ENCODE data around the gene IPMK. TPM values are rescaled to one million over a fixed set of nuclear protein-coding genes. Genes with fewer than 3 reads are reported as not detected.

The IPMK gene
- total RNA-seq, 1 experiment from 2014 or later = 7.2 TPM

- H2BK20ac ChIP-seq (ENCODE audit: low read depth, low read length, poor library complexity, severe bottlenecking) = no peak overlapping the region
- H3K23ac ChIP-seq (ENCODE audit: insufficient read length, low read depth, low read length) = no peak overlapping the region
- Mint-ChIP-seq H3K4me1 (peaks cover 0 to 2% of the 10 kb centered on the region in 2 experiments; a peak in 2 of 4 replicates), H3K36me3 (ENCODE audit: insufficient read depth in 1 of 3, low read depth in 3 of 3) (no peaks in the 10 kb centered on the region), H3K27me3 (ENCODE audit: low read depth) (no peaks in the 10 kb centered on the region; the same call in 1 of the 2 replicates), H3K9me3 (no peaks in the 10 kb centered on the region), H3K27ac (no peak overlapping the region), H3K4me3 (no peak overlapping the region)
- no peak for DNase-seq
- no peaks in the 10 kb centered on the region for H3K4me1 ChIP-seq (ENCODE audit: insufficient read depth, low read length)
- H3K18ac ChIP-seq (ENCODE audit: insufficient read length, low read depth, low read length) = no peak overlapping the region
- H4K5ac ChIP-seq (ENCODE audit: insufficient read length, low read depth, low read length) = no peak overlapping the region
- no peak overlapping the region for H2BK120ac ChIP-seq (ENCODE audit: low read depth, low read length, poor library complexity, severe bottlenecking)
- no peak for TF ChIP-seq CTCF (conservative IDR thresholded peaks at IDR 0.05)
- H3K79me1 ChIP-seq (ENCODE audit: insufficient read depth, low read depth, low read length, poor library complexity, severe bottlenecking) = no peaks in the 10 kb centered on the region
- no peak overlapping the region for H2BK5ac ChIP-seq (ENCODE audit: insufficient read length, low read length)
- H2AK5ac ChIP-seq (ENCODE audit: insufficient read length, low read length) = no peak overlapping the region
- H3K9ac ChIP-seq (ENCODE audit: extremely low read depth, insufficient read length, low read length) = no peak overlapping the region
- H3K23me2 ChIP-seq (ENCODE audit: insufficient read length, low read depth, low read length, poor library complexity, severe bottlenecking) = no peaks in the 10 kb centered on the region
- H3K79me2 ChIP-seq (ENCODE audit: insufficient read depth, low read length) = no peaks in the 10 kb centered on the region
- no peaks in the 10 kb centered on the region for H3K9me3 ChIP-seq (ENCODE audit: control insufficient read depth, low read depth, low read length)
- no peak overlapping the region for H4K8ac ChIP-seq (replicated peaks; ENCODE audit: insufficient read length, low read depth, low read length)
- no peak overlapping the region for H2BK15ac ChIP-seq (ENCODE audit: low read depth, low read length)
- H4K20me1 ChIP-seq (ENCODE audit: control insufficient read depth, insufficient read depth, insufficient read length) = no peaks in the 10 kb centered on the region
- no peak overlapping the region for H3T11ph ChIP-seq (ENCODE audit: low read length)
- no peak overlapping the region for H2BK12ac ChIP-seq (ENCODE audit: insufficient read length, low read depth, low read length)
- H3K4me2 ChIP-seq (ENCODE audit: insufficient read depth, insufficient read length, low read length) = no peak overlapping the region
- H3K14ac ChIP-seq (ENCODE audit: insufficient read depth, low read length) = no peak overlapping the region
- H2AFZ ChIP-seq (ENCODE audit: low read length) = no peak overlapping the region
- H4K91ac ChIP-seq (ENCODE audit: insufficient read length, low read depth, low read length) = no peak overlapping the region
- WGBS (ENCODE audit: extremely low coverage, insufficient read length, low lambda C conversion rate) = no CpG with 5 or more reads among the region's 7 CpGs
- H3K27ac ChIP-seq (ENCODE audit: insufficient read length, low read depth, low read length) = no peak overlapping the region
- no peak overlapping the region for H3K4ac ChIP-seq (ENCODE audit: low read depth, low read length)
- no peak overlapping the region for H3K56ac ChIP-seq (ENCODE audit: insufficient read length, low read depth, low read length)
- H3K27me3 ChIP-seq (ENCODE audit: insufficient read depth, low read length) = no peaks in the 10 kb centered on the region
Measured at GRCh38 chr10:58184120-58184670, 83.5 kb downstream of the IPMK start.
